NCI-H2081 treated with DMSO at 0.1 percent for 48 hours (cell line): ENCODE results near the gene PACS1.
A peak's percentile ranks its signal among the peaks of the same experiment; 100 is the strongest.
"Not testable (repeated sequence)": the region's sequence is repeated elsewhere in the genome, so short reads cannot be mapped to it uniquely, and the experiment has no call there.

Experiments
- DNase-seq: peaks from one replicate; lab custom pipeline; 2025; lab: John Stamatoyannopoulos, UW

Gene PACS1

DNA sequence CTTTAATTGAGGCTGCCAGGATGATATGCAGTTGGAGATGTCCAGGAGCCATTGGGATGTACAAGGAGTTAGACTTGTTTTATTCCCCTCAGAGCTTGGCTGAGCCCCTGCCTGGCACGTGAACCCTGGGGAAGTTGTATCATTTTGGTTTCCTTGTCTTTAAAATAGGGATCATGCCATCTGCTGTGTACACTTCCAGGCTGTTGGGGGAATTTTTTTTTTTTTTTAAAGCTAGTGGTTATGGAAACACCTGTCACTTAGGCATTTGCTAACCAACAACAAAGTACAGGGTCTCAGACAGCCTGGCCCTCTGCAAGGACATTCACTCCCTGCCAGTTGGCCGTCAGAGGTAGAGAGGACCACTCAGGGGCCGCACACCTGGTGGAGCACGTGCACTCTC lies 189.9 kb downstream of the PACS1 start:
- no peak for DNase-seq

DNA sequence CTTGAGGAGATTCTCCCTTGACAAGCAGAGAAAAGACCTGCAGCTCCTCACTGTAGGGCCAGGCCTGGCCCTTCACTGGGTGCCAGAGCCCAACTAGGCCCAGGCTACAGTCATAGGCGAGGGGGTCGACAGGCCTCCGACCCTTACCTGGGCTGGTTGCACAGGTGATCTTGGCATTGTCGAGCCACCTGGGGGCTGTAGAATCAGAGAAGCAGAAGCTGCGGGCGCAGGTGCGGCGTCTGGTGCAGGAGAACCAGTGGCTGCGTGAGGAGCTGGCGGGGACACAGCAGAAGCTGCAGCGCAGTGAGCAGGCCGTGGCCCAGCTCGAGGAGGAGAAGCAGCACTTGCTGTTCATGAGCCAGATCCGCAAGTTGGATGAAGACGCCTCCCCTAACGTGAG lies 191.5 kb downstream of the PACS1 start:
- no peak for DNase-seq

DNA sequence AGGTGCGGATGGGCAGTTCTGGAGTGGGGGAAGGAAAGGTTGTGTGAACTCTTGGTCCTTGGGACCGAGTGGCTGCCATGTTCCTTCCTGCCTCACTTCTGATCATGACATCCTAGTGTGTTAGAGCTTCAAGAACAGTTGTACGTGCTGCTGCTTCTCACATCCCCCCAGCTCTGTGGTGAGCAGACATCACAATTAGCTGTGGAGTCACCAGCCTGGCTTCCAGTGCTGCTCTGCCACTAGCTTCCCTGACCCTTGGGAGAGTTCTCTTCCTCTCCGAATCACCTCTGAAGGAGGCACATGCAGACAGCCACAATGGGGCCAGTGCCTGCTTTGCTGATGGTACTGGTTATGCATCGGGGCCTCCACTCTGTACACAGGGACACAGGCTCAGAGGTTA lies 192.1 kb downstream of the PACS1 start:
- DNase-seq, result no peak

DNA sequence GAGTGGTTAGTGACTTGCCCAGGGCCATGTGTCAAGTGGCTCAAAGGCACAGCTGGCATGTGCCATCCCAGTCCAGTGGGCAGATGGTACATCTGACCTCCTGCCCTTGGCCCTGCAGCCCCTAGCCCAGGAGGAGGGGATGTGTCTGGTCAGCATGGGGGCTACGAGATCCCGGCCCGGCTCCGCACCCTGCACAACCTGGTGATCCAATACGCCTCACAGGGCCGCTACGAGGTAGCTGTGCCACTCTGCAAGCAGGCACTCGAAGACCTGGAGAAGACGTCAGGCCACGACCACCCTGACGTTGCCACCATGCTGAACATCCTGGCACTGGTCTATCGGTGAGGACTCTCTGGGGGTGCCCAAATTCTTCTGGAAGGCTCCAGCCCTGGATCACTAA lies 192.6 kb downstream of the PACS1 start:
- no peak for DNase-seq

DNA sequence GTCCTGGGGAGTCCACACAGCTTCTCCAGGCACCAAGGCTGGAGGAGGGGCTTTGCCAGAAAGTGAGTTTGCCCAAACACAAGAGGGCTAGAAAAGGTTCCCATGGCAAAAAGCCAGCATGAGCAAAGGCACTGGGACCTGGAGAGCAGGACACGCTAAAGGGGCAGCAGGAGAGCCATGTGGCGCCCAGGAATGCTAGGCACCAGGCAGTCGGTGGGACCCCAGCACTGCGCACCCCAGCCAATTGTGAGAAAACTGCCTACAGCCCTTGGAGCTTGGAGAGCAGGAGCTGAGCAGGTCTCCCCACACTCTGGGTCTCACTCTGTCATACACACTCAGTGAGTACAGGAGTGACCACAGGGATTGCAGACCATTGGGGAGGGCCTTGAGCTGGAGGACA lies 193.2 kb downstream of the PACS1 start:
- DNase-seq, result no peak

DNA sequence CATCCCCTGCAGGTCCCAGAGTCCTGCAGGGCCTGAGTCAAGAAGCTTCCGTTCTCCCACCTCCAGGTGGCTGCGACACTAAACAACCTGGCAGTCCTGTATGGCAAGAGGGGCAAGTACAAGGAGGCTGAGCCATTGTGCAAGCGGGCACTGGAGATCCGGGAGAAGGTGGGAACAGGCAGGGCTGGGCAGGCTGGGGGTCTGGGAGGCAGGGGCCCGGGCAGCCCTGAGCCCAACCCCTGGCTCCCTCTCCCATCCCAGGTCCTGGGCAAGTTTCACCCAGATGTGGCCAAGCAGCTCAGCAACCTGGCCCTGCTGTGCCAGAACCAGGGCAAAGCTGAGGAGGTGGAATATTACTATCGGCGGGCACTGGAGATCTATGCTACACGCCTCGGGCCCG lies 193.7 kb downstream of the PACS1 start:
- DNase-seq, result no peak

DNA sequence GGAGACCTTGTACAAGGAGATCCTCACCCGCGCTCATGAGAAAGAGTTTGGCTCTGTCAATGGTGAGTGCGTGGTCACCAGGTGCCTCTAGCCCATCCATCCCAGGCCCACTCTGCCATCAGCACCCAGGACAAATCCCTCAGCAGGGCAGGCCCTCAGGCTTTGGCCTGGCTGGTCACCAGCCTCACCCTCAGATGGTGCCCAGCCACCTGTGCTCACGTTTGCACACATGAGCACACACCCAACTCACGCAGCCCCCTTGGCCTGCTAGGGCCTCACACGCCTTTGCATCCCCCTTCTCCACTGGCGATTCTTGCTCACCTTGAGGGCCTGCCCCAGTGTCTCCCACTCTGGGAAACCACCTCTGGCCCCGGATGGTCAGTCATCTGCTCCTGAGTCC lies 194.3 kb downstream of the PACS1 start:
- no peak for DNase-seq

DNA sequence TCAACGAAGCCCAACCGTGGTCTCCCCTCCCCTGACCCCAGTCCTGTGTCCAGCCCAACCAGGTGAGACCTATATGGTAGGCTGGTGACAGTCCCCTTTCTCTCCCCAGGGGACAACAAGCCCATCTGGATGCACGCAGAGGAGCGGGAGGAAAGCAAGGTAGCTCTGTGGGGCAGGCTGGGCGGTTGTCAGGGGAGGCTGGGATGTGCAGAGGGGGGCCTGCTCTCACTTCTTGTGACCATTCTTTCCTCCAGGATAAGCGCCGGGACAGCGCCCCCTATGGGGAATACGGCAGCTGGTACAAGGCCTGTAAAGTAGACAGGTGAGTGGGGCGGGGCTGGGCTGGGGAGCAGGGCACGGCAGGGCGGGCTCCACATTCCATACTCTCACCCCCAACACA lies 194.8 kb downstream of the PACS1 start:
- DNase-seq, result no peak

DNA sequence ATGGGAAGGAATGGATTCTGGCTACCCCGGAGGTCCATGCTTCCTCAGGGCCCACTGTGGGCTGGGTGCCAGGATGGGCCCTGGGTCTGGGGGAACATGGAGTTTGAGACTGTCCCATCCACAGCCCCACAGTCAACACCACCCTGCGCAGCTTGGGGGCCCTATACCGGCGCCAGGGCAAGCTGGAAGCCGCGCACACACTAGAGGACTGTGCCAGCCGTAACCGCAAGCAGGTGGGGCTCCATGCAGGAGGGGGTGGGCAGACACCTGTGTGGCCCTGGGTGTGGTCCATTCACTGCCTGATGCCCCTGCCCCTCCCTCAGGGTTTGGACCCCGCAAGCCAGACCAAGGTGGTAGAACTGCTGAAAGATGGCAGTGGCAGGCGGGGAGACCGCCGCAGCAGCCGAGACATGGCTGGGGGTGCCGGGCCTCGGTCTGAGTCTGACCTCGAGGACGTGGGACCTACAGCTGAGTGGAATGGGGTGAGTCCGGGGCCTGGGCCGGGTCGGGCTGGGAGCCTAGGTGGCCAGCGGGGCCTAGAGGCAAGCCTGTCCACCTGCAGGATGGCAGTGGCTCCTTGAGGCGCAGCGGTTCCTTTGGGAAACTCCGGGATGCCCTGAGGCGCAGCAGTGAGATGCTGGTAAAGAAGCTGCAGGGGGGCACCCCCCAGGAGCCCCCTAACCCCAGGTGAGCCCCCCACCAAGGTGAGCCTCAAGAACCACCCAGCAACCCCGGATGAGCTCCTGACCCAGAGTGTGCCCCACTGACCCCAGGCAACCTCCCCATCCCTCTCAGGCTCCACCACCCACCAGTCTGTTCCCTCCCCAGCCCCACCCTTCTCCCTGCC lies 195.7 kb downstream of the PACS1 start:
- no peak for DNase-seq

DNA sequence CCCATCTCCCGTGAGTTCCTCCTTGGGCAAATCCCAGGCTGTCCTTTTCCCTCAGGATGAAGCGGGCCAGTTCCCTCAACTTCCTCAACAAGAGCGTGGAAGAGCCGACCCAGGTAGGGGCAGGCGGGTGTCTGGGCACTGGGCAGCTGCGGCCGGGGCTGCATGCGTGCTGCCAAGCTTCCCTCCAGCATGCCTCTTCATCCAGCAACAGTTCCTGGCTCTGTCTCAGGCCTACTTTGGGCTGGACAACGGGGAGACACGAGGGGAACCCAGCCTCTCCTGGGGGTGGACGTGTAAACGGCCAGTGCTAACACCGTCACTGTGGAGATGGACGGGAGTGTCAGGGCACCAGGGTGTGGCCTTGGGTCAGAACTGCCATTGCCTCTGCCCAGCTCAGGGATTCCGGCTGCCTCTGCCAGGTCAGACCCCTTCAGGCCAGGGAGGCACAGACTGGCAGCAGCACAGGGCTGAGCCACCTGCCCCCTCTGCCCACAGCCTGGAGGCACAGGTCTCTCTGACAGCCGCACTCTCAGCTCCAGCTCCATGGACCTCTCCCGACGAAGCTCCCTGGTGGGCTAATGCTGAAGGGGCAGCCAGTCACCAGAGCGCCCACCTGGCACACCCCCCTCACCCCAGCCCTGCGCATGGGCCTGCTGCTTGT lies 196.4 kb downstream of the PACS1 start:
- no peak for DNase-seq

DNA sequence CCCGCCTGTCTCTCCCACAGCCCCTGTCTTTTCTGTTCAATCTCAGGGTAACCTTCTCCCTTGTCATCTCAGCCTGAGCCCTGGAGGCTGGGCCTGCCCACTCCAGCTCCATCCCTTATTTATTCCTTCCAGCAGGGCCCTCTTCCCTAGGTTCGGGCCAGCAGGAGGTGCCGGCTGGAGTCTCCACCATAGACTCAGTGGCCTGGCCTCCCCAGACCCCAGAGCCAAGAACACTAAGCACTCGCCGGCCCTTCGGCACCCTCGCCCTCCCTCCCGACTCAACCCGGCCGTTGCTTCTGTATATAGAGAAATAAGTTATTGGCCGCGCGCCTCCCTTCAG lies 196.9 kb downstream of the PACS1 start:
- no peak for DNase-seq

DNA sequence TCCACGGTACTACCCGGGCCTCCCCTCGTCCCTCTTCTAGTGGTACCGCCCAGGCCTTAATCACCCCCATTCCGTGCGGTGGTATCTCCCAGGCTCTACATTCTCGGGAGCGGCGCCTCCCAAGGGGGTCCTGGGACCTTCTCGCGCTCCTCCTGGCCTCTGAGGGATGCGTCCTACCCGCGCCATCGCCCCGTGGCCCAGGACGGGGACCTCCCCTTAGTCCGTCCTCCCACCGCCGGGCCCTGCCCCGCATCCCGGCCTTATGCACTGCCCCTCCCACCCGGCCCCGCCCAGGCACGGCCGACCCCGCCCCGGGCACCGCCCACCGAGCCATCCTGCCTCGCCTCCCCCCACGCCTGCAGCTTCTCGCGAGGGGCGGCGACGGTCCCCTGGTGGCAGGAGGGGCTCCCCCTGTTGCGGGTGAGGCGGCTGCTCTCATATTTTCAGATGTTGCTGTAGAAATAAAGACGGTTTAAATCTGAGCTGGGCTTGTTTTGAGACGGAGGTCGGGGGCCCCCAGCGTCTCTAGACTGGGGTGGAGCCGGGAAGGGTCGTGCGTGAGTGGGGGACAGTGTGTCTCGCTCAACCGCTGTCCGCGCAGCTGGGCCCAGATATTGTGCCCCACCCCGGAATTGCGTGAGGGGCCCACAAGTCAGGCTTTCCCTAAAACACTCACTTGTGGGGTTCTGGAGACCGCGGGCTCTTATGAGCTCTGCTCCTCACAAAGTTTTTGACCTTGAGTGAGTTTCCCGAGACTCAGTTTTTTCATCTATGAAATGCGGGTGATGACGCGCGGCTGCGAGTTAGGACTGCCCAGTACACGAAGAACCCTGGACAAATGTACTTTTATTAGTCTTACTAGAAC lies 197.5 kb downstream of the PACS1 start:
- no peak for DNase-seq

DNA sequence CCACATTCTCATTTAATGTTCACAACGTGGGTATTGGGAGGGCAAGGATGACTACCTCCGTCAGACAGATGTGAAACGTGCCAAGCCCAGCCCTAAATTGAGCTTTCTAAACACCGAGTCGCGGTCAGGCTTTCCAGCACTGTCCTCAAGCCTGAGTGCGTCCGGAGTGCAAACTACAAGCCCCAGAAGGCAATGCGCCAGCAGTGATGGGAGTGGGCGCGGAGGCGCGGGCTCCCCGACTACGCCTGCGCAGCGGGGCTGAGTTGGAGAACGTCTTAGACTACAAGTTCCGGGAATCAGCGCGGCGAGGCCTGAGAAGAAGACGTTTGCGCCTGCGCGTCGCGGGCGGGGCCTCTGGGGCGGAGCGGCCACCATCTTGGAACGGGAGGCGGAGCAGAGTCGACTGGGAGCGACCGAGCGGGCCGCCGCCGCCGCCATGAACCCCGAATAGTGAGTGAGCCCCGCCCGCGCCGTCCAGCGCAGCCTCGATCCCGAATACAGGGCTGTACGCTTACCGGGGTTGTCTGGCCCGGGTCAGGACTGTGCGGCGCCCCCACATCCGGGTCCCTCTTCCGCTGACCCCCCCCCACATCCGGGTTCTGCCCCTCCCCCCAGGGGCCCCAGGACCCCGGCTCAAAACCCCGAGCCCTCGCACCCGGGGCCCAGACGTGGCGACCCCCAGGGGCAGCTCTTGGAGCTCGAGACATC lies 198.3 kb downstream of the PACS1 start, which contains the start of gene RAB1B:
RAB1B (plus strand) TSS at position 396 of the 708 bp plus-strand sequence; CDS start at position 437, 41 bp downstream.
- DNase-seq, result peak; percentile 93

DNA sequence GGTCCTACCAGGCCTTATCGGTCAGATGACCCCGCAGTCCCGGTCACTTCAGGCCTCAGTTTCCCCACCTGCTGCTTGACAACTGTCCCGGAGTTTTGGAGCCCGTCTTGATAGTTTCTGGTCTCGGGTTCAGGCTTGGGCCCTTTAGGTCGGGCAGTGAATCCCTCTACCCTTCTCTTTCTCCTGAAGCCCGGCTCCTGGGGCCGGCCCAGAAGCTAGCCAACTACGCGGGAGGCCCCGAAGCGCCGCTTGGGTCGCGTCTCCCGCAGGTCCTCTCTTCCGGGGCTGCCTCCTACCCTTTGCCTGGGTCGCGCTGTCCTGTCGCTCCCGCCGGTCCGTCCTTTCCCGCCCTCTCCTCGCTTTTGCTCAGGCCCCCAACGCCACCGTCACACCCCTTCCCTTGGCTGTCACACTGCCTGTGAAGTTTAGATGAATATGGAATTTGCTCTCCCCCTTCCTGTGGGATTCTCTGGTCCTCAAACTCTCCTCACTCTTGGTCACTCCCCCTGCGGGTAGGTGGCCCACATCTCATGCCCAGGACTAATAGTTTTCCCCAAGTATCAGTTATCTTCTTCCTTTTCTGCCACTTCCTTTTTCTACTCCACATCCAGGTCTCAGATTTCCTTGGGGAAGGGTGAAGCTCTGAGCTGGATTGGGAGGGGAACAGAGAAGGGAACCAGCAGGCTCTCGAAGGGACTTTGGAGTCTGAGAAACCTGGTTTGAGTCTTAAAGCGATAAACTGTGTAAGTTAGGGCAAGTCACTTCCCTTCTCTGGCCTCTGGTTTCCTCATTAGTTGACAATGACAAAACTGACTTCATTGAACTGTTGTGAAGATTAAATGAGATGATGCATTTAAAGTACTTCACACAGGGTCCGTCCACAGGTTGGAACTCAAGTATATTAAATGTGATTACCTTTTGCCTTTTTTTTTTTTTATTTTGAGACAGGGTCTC lies 199.2 kb downstream of the PACS1 start:
- no peak for DNase-seq

DNA sequence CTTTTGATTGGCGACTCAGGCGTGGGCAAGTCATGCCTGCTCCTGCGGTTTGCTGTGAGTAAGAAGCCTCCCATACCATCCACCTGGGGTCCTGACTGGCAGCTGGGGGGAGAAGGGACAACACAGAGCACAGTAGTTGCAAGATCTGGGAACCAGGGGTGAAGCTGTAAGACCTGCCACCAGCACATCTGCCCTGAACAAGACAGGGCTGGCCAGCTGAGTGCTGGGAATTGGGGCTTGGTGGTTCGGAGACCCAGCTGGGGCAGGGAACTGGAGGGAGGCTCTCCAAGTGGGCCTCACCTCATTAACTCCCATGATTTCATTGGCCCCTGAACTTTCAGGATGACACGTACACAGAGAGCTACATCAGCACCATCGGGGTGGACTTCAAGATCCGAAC lies 201.7 kb downstream of the PACS1 start:
- DNase-seq, result no peak

DNA sequence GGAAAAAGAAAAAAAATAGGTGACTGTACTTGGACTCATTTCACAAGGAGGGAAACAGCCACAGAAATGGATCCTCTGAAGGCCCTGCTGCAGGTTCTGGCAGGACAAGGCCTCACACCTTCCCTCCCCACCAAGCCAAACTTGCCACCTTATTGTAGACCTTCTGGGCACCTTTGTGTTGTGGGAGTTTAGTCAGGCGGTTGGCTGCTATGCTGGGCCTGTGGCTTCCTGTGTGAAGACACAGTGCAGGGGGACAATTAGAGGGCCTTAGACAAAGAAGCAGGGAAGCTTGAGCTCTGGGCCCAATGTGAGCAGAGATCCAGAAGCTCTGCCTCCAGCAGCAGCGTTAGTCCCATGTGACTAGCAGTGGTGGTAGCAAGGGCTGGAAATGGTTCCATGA lies 202.5 kb downstream of the PACS1 start:
- no peak for DNase-seq

DNA sequence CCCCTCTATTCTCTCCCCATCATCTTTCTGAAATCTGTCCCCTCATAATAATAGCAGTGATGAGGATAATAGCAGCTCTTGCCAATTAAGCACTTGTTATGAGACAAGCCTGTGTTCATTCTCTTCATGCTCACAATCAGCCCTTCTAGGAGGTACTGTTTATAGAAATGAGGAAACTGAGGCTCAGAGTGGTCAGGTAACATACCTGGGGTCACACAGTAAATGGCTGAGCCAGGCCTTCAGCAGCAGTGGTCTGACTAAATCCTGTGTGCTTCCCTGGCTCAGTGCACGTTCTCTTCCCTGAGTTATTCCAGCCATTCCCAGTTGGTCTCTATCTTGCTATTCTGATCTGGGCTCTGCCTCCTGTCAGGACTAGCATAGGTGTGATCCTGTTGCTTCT lies 204.1 kb downstream of the PACS1 start:
- no peak for DNase-seq

DNA sequence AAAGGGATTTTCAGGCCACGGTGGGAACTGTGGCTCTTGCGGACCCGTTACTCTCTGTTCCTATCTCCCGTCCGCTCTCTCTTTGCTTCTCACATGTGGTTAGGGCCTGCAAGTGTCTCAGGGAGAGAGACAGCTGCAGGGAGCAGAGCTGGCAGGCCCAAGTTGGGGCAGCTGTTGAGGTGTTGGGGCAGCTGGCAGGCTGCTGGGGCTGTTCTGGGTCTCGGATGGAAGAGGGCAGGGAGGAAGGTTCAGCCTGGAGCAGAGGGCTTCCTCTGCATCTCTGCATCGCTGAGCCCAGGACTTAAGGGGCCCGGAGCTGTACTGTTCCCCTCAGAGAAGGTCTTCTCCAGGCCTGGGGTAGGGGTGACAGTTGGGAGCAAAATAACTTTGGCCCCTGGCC lies 205.3 kb downstream of the PACS1 start:
- DNase-seq, result no peak

DNA sequence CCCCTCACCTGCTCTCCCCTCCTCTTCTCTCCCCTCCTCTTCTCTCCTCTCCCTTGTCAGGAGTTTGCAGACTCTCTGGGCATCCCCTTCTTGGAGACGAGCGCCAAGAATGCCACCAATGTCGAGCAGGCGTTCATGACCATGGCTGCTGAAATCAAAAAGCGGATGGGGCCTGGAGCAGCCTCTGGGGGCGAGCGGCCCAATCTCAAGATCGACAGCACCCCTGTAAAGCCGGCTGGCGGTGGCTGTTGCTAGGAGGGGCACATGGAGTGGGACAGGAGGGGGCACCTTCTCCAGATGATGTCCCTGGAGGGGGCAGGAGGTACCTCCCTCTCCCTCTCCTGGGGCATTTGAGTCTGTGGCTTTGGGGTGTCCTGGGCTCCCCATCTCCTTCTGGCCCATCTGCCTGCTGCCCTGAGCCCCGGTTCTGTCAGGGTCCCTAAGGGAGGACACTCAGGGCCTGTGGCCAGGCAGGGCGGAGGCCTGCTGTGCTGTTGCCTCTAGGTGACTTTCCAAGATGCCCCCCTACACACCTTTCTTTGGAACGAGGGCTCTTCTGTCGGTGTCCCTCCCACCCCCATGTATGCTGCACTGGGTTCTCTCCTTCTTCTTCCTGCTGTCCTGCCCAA lies 206.0 kb downstream of the PACS1 start:
- DNase-seq, result no peak

DNA sequence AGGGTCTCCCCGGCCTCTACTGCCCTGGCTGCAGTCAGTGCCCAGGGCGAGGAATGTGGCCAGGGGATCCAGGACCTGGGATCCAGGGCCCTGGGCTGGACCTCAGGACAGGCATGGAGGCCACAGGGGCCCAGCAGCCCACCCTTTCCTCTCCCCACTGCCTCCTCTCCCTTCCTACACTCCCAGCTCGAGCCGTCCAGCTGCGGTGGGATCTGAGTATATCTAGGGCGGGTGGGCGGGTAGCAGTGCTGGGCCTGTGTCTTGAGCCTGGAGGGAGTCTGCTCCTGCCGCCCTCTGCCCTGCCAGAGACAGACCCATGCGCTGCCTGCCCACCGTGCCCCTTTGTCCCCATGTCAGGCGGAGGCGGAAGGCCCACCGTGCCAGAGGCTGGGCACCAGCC lies 206.5 kb downstream of the PACS1 start:
- not testable (repeated sequence) for DNase-seq
